GM12878 (cell line): ENCODE data around the gene PRMT7. TPM values are rescaled to one million over a fixed set of nuclear protein-coding genes. Genes with fewer than 3 reads are reported as not detected.

ENCODE experiments used
- BACH1 ChIP-seq: fragments of 450-650 bp; IDR thresholded peaks from 2 replicates; pipeline ENCODE4 v1.6.1; 2017; ENCODE audit warnings: mild to moderate bottlenecking, borderline replicate concordance
- BCL11A ChIP-seq: IDR thresholded peaks from 2 replicates; pipeline ENCODE4 v1.6.1; 2011; ENCODE audit warnings: low read depth, low read length
- CBFB ChIP-seq: IDR thresholded peaks from 2 replicates; pipeline ENCODE4 v1.6.1; 2016; ENCODE audit warnings: antibody characterized with exemption, low read depth
- ETV6 ChIP-seq, 2 experiments: fragments of 450-650 bp in 1 of 2; IDR thresholded peaks in 1 of 2; conservative IDR thresholded peaks in 1 of 2; 2 replicates each; pipeline ENCODE4 v1.6.1; 2014; ENCODE audit warnings: antibody characterized with exemption in 1 of 2, borderline replicate concordance in 1 of 2, low read depth in 1 of 2, mild to moderate bottlenecking in 1 of 2, moderate library complexity in 1 of 2
- GABPA ChIP-seq: IDR thresholded peaks from 2 replicates; pipeline ENCODE4 v1.6.1; 2014; ENCODE audit warnings: antibody characterized with exemption, low read depth, mild to moderate bottlenecking, inconsistent platforms
- JUND ChIP-seq: IDR thresholded peaks from 2 replicates; pipeline ENCODE4 v1.6.1; 2012; ENCODE audit warnings: low read depth, mild to moderate bottlenecking, low read length, improper control_type of control experiment, moderate library complexity
- MEF2A ChIP-seq: IDR thresholded peaks from 2 replicates; pipeline ENCODE4 v1.6.1; 2011; ENCODE audit warnings: low read depth, mild to moderate bottlenecking, low read length, moderate library complexity; ENCODE audit not compliant: insufficient read depth
- MXI1 ChIP-seq: fragments of 150-350 bp; IDR thresholded peaks from 2 replicates; pipeline ENCODE4 v1.6.1; 2011; ENCODE audit warnings: low read depth, mild to moderate bottlenecking, inconsistent platforms, low read length, improper control_type of control experiment
- NBN ChIP-seq: fragments of 450-650 bp; IDR thresholded peaks from 2 replicates; pipeline ENCODE4 v1.6.1; 2016
- NFXL1 ChIP-seq: fragments of 450-650 bp; IDR thresholded peaks from 2 replicates; pipeline ENCODE4 v1.6.1; 2017; ENCODE audit warnings: antibody characterized with exemption, mild to moderate bottlenecking, borderline replicate concordance
- POLR2A ChIP-seq: IDR thresholded peaks from 2 replicates; pipeline ENCODE4 v1.6.1; 2011; ENCODE audit warnings: low read depth, mild to moderate bottlenecking, low read length
- RB1 ChIP-seq: fragments of 450-650 bp; formaldehyde crosslinking; IDR thresholded peaks from 2 replicates; pipeline ENCODE4 v1.6.1; 2017; ENCODE audit warnings: mild to moderate bottlenecking, borderline replicate concordance
- RELB ChIP-seq: fragments of 450-650 bp; IDR thresholded peaks from 2 replicates; pipeline ENCODE4 v1.6.1; 2017; ENCODE audit warnings: low read depth, mild to moderate bottlenecking, moderate library complexity
- SIN3A ChIP-seq: IDR thresholded peaks from 2 replicates; pipeline ENCODE4 v1.6.1; 2012; ENCODE audit warnings: low read depth, low read length, improper control_type of control experiment
- SKIL ChIP-seq: fragments of 450-650 bp; IDR thresholded peaks from 2 replicates; pipeline ENCODE4 v1.6.1; 2017; ENCODE audit warnings: mild to moderate bottlenecking, low read depth, inconsistent platforms; ENCODE audit not compliant: poor library complexity, severe bottlenecking
- SMC3 ChIP-seq: IDR thresholded peaks from 2 replicates; pipeline ENCODE4 v1.6.1; 2011; ENCODE audit warnings: low read length, improper control_type of control experiment, borderline replicate concordance
- STAT3 ChIP-seq: IDR thresholded peaks from 2 replicates; pipeline ENCODE4 v1.6.1; 2011; ENCODE audit warnings: low read depth, low read length, improper control_type of control experiment
- SUPT20H ChIP-seq: IDR thresholded peaks from 2 replicates; pipeline ENCODE4 v1.6.1; 2011; ENCODE audit warnings: low read depth, mild to moderate bottlenecking, low read length, moderate library complexity, borderline replicate concordance; ENCODE audit not compliant: control insufficient read depth
- TARDBP ChIP-seq: IDR thresholded peaks from 2 replicates; pipeline ENCODE4 v1.6.1; 2016; ENCODE audit warnings: borderline replicate concordance
- USF1 ChIP-seq: IDR thresholded peaks from 2 replicates; pipeline ENCODE4 v1.6.1; 2011; ENCODE audit warnings: borderline replicate concordance, low read depth, mild to moderate bottlenecking, moderate library complexity, mixed read lengths, low read length; ENCODE audit not compliant: insufficient read depth; ENCODE audit errors: extremely low read length
- ZNF207 ChIP-seq: fragments of 450-650 bp; IDR thresholded peaks from 2 replicates; pipeline ENCODE4 v1.6.1; 2014; ENCODE audit warnings: antibody characterized with exemption, mild to moderate bottlenecking, borderline replicate concordance
- ZNF217 ChIP-seq: fragments of 450-650 bp; IDR thresholded peaks from 2 replicates; pipeline ENCODE4 v1.6.1; 2017; ENCODE audit warnings: antibody characterized with exemption, mild to moderate bottlenecking
- ZNF384 ChIP-seq: IDR thresholded peaks from 2 replicates; pipeline ENCODE4 v1.6.1; 2012; ENCODE audit warnings: low read depth, mild to moderate bottlenecking, low read length, improper control_type of control experiment, borderline replicate concordance
- ZZZ3 ChIP-seq: IDR thresholded peaks from 2 replicates; pipeline ENCODE4 v1.6.1; 2011; ENCODE audit warnings: low read depth; ENCODE audit not compliant: control insufficient read depth, insufficient read length
- polyA plus RNA-seq, 11 experiments: library from polyadenylated mRNA; depleted of rRNA in 4 of 11; unstranded in 6 of 11; stranded (reverse) in 5 of 11; fragments of >200 nt; fragmentation: Nextera tagmentation in 4 of 11; fragmentation: Illumina TruSeq in 1 of 11; extraction: Ambion mirVana in 4 of 11; extraction: Trizol in 1 of 11; gene quantifications; 1 replicate in 1 of 11; 2 replicates in 10 of 11; pipeline versions ENCODE4 v1.2.1 to v1.2.3, GENCODE V29; 2011 to 2016; ENCODE audit warnings: inconsistent platforms in 2 of 11, missing spikeins in 2 of 11, low read depth in 1 of 11
- total RNA-seq, 4 experiments: library from RNA; depleted of rRNA in 3 of 4; stranded (reverse); fragments of >200 nt in 3 of 4; fragmentation: Illumina TruSeq in 1 of 4; extraction: Trizol in 1 of 4; gene quantifications; 2 replicates each; pipeline versions ENCODE4 v1.2.1 to v1.2.3, GENCODE V29; 2013 to 2021
- TF ChIP-seq, protein P1 (sequence below): fragments of 450-650 bp; IDR thresholded peaks from 2 replicates; pipeline ENCODE4 v1.6.1; 2017; ENCODE audit warnings: antibody characterized with exemption, mild to moderate bottlenecking, moderate library complexity

The PRMT7 gene
- total and polyA plus RNA-seq, 10 of the 15 experiments (the other 5 are each of a cell fraction or from before 2014, with no cell fraction given): 5.1 to 56.1 (median 42.0) TPM

GRCh38 chr16:68275611-68276191 is 35.1 kb upstream of the PRMT7 start (continued):
- TF ChIP-seq ZNF384 (peak; percentile 62), MEF2A (no peak), NBN (peak; percentile 90), MXI1 (peak; percentile 97), SIN3A (peak; percentile 80), JUND (no peak), BCL11A (peak; percentile 74), USF1 (no peak), RELB (peak; percentile 78), ZZZ3 (no peak), NFXL1 (no peak), SUPT20H (no peak), CBFB (peak; percentile 81), STAT3 (no peak), ETV6 (conservative IDR thresholded peaks at IDR 0.05 in 1 of 2, IDR thresholded peaks at IDR 0.05 in 1 of 2; ENCODE audit: borderline replicate concordance in 1 of 2, low read depth in 1 of 2) (0 out of 4 replicates have a peak, but pooled peaks of 1 of the 2 experiments have one; percentile 18), BACH1 (peak; percentile 44; the same call in 1 of the 2 replicates), GABPA (no peak), RB1 (no peak), SKIL (peak; percentile 99), TARDBP (no peak), ZNF207 (no peak), ZNF217 (no peak), SMC3 (no peak), POLR2A (no peak)
- TF ChIP-seq, protein P1, sequence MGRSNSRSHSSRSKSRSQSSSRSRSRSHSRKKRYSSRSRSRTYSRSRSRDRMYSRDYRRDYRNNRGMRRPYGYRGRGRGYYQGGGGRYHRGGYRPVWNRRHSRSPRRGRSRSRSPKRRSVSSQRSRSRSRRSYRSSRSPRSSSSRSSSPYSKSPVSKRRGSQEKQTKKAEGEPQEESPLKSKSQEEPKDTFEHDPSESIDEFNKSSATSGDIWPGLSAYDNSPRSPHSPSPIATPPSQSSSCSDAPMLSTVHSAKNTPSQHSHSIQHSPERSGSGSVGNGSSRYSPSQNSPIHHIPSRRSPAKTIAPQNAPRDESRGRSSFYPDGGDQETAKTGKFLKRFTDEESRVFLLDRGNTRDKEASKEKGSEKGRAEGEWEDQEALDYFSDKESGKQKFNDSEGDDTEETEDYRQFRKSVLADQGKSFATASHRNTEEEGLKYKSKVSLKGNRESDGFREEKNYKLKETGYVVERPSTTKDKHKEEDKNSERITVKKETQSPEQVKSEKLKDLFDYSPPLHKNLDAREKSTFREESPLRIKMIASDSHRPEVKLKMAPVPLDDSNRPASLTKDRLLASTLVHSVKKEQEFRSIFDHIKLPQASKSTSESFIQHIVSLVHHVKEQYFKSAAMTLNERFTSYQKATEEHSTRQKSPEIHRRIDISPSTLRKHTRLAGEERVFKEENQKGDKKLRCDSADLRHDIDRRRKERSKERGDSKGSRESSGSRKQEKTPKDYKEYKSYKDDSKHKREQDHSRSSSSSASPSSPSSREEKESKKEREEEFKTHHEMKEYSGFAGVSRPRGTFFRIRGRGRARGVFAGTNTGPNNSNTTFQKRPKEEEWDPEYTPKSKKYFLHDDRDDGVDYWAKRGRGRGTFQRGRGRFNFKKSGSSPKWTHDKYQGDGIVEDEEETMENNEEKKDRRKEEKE: no peak
